BLaER1 treated with 17β-estradiol and CSF1 and Interleukin-3, amounts not matched to agents 10 nM and 100 nM (cell line): ENCODE results near the gene FAM177A1.
A peak's percentile ranks its signal among the peaks of the same experiment; 100 is the strongest.
"Not testable (repeated sequence)": the region's sequence is repeated elsewhere in the genome, so short reads cannot be mapped to it uniquely, and the experiment has no call there.

Source experiments
- H3K27ac ChIP-seq, 11 experiments: shearing (Covaris generic); formaldehyde crosslinking; 2 replicates each; pipeline ENCODE4 v1.8.1; 2022
- H3K27me3 ChIP-seq, 11 experiments: shearing (Covaris generic); formaldehyde crosslinking; 2 replicates each; pipeline ENCODE4 v1.8.1; 2022
- H3K36me3 ChIP-seq, 11 experiments: shearing (Covaris generic); formaldehyde crosslinking; 2 replicates each; pipeline ENCODE4 v1.8.1; 2022
- H3K4me1 ChIP-seq, 10 experiments: shearing (Covaris generic); formaldehyde crosslinking; 2 replicates each; pipeline ENCODE4 v1.8.1; 2022
- H3K4me2 ChIP-seq, 11 experiments: shearing (Covaris generic); formaldehyde crosslinking; 2 replicates each; pipeline ENCODE4 v1.8.1; 2022
- H3K4me3 ChIP-seq, 10 experiments: shearing (Covaris generic); formaldehyde crosslinking; 2 replicates each; pipeline ENCODE4 v1.8.1; 2022
- H3K9ac ChIP-seq, 11 experiments: shearing (Covaris generic); formaldehyde crosslinking; 2 replicates each; pipeline ENCODE4 v1.8.1; 2022
- H3K9me3 ChIP-seq, 11 experiments: shearing (Covaris generic); formaldehyde crosslinking; replicated peaks in 1 of 11; 2 replicates each; pipeline ENCODE4 v1.8.1; 2022
- H4K20me1 ChIP-seq, 11 experiments: shearing (Covaris generic); formaldehyde crosslinking; 2 replicates each; pipeline ENCODE4 v1.8.1; 2022
- Cebpa-rat ChIP-seq, 11 experiments: shearing (Covaris generic); IDR thresholded peaks; 2 replicates each; pipeline ENCODE4 v1.8.1; 2022

Gene FAM177A1

DNA sequence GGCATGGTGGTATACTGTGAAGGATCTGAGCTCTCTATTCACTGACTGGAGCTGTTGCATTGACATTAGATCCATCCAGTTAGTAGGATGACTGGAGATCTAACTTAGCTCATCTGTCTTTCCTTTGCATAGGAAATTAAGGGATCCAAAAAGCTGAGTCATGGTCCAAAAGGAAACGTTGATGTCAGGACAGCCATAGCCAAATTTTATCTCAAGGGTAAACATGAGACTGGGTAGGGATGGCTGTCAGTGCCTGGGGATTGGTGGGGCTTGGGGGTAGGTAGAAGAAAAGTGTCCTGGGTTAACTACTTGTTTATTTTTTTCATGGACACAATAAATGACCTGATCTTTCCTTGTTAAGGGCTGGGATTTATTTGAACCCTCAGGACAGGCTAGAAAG lies 4.6 kb downstream of the FAM177A1 start:
- no peak for TF ChIP-seq Cebpa-rat (IDR thresholded peaks at IDR 0.05)
- Histone ChIP-seq H3K27ac (no peak overlapping the region; a peak in 1 of 22 replicates), H3K9ac (no peak overlapping the region), H4K20me1 (no peaks in the 10 kb centered on the region), H3K4me3 (no peak overlapping the region), H3K27me3 (no peaks in the 10 kb centered on the region), H3K9me3 (no peaks in the 10 kb centered on the region), H3K4me2 (peak overlapping the region in 4 of 11 experiments; percentile 5 to 26 (median 22); a peak in 3 of 22 replicates), H3K4me1 (peaks cover 10 to 31% (median 15%) of the 10 kb centered on the region in 10 experiments), H3K36me3 (peaks cover 10 to 58% (median 29%) of the 10 kb centered on the region in 11 experiments; a peak in 20 of 22 replicates)

DNA sequence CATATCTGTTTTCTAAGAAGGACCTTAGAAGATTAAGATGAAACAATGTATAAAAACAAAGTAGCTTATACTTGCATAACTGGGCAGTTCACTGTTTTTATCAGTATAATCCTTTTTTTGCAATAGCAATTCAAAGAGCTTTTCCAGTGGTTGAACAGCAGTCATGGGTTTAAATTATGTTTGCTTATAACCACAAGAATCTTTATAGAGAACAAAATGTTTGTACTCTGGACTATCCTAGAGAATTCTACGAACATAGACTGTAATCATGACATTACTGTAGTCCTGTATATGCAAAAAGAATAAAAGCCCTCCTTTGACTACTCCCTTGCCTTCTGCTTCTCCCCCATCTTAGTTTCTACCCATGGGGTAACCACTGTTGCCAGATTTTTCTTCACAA lies 5.7 kb downstream of the FAM177A1 start:
- Histone ChIP-seq H3K9me3 (no peaks in the 10 kb centered on the region), H3K4me1 (peaks cover 9 to 30% (median 14%) of the 10 kb centered on the region in 10 experiments), H3K27ac (no peak overlapping the region), H3K4me3 (no peak overlapping the region), H3K9ac (no peak overlapping the region), H3K27me3 (no peaks in the 10 kb centered on the region), H4K20me1 (no peaks in the 10 kb centered on the region), H3K4me2 (no peak overlapping the region), H3K36me3 (peaks cover 13 to 70% (median 33%) of the 10 kb centered on the region in 11 experiments; a peak in 20 of 22 replicates)
- no peak for TF ChIP-seq Cebpa-rat (IDR thresholded peaks at IDR 0.05)

DNA sequence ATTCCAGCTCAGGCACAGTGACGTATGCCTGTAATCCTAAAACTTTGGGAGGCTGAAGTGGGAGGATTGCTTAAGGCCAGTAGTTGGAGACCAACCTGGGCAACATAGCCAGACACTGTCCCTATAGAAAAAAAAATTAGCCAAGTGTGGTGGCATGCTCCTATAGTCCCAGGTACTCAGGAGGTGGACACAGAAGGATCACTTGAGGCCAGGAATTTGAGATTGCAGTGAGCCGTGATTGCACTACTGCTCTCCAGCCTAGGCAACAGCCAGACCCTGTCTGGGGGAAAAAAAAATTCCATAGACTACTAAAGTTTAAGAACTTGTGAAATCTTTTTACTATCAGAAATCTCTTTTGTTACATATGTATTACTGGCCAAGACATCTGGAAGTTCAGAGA lies 6.6 kb downstream of the FAM177A1 start:
- Histone ChIP-seq H3K4me1 (peaks cover under 1 to 23% (median 5%) of the 10 kb centered on the region in 10 experiments; a peak in 15 of 20 replicates), H3K4me2 (no peak overlapping the region), H3K27me3 (no peaks in the 10 kb centered on the region), H3K9me3 (no peaks in the 10 kb centered on the region), H3K36me3 (peaks cover 17 to 78% (median 42%) of the 10 kb centered on the region in 11 experiments; a peak in 21 of 22 replicates), H3K4me3 (no peak overlapping the region), H4K20me1 (no peaks in the 10 kb centered on the region), H3K27ac (no peak overlapping the region), H3K9ac (no peak overlapping the region)
- TF ChIP-seq Cebpa-rat (IDR thresholded peaks at IDR 0.05), result no peak

DNA sequence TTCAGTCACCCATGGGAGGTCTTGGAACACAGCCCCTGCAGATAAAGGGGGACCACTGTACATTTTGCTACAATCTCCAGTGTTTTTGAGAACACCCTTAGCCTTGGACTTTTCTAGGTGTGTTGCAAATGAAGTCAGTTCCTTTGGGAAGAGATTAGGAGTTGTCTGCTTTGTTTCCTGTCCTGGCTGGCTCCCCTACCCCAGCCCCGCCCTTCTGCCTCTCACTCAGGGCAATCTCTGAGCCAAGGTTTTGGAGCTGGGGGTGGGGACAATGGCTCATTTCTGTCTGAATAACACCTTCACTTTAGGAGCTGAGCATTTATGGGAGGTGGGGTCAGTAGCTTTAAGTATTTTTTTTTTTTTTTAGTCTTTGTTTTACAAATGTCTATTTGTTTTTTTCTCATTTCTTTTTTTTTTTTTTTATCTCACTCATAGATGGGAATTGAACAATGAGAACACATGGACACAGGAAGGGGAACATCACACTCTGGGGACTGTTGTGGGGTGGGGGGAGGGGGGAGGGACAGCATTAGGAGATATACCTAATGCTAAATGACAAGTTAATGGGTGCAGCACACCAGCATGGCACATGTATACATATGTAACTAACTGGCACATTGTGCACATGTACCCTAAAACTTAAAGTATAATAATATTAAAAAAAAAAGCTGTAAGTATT lies 15.2 kb downstream of the FAM177A1 start:
- H3K9ac ChIP-seq, H3K27me3 ChIP-seq, H3K9me3 ChIP-seq, H4K20me1 ChIP-seq, H3K27ac ChIP-seq, H3K4me3 ChIP-seq, H3K4me2 ChIP-seq, H3K4me1 ChIP-seq: not testable (repeated sequence)
- H3K36me3 ChIP-seq, result peaks cover 21 to 84% (median 41%) of the 10 kb centered on the region in 11 experiments

DNA sequence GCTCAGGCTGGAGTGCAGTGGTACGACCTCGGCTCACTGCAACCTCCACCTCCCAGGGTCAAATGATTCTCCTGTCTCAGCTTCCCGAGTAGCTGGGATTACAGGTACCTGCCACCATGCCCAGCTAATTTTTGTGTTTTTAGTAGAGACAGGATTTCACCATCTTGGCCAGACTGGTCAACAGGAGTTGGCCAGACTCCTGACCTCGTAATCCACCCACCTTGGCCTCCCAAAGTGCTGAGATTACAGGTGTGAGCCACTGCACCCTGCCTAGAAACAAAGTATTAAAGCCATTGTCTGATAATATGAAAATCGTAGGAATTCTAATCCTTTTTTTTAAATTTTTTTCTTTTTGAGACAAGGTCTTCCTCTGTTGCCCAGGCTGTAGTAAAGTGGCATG lies 19.7 kb downstream of the FAM177A1 start:
- H3K9ac ChIP-seq, H3K9me3 ChIP-seq, H3K4me2 ChIP-seq, H3K27ac ChIP-seq, H4K20me1 ChIP-seq, H3K4me1 ChIP-seq, H3K27me3 ChIP-seq, H3K4me3 ChIP-seq: not testable (repeated sequence)
- H3K36me3 ChIP-seq, result peaks cover 15 to 81% (median 28%) of the 10 kb centered on the region in 11 experiments; a peak in 19 of 22 replicates

DNA sequence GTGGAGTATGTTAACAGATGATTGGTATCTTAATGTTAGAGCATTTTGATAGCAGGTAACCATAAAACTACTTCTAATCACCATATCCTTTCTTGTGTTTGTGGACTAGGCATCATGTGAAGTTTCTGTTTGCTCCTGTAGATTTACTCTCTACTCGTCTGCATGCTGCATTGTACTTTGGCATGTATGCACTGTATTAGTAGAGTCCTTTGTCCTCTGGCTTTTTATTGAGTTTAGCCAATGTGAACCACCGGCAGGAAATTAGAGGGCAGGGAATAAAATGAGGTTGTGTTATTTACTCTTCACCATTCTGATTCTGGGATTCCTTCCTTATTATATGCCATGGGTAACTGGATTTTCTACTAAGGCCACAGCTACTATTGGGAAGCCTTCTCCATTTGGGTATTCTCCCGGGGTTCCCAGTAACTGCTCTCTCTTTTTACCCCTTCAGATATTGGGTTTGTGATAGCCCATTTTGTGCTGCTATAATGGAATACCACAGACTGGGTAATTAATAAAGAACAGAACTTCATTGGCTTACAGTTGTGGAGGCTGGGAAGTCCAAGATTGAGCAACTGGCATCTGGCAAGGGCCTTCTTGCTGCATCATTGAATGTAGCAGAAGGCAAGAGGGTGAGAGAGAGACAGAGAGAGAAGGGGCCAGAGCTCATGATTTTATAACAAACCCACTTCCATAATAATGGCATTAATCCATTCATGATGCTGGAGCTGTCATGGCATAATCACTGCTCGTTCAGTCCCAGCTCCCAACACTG lies 22.4 kb downstream of the FAM177A1 start:
- H3K9ac ChIP-seq, result no peak overlapping the region
- H3K36me3 ChIP-seq, result peaks cover 9 to 71% (median 23%) of the 10 kb centered on the region in 11 experiments; a peak in 19 of 22 replicates
- TF ChIP-seq Cebpa-rat (IDR thresholded peaks at IDR 0.05), result no peak
- no peak overlapping the region for H3K4me3 ChIP-seq
- H3K4me1 ChIP-seq, result peaks cover 0 to 10% (median 0%) of the 10 kb centered on the region in 10 experiments; a peak in 2 of 20 replicates
- H4K20me1 ChIP-seq, result no peaks in the 10 kb centered on the region
- H3K9me3 ChIP-seq, result 0 out of 22 replicates have a peak, but pooled peaks cover 0 to 2% (median 0%) of the 10 kb centered on the region in 11 experiments
- no peak overlapping the region for H3K4me2 ChIP-seq
- no peaks in the 10 kb centered on the region for H3K27me3 ChIP-seq
- H3K27ac ChIP-seq, result no peak overlapping the region

DNA sequence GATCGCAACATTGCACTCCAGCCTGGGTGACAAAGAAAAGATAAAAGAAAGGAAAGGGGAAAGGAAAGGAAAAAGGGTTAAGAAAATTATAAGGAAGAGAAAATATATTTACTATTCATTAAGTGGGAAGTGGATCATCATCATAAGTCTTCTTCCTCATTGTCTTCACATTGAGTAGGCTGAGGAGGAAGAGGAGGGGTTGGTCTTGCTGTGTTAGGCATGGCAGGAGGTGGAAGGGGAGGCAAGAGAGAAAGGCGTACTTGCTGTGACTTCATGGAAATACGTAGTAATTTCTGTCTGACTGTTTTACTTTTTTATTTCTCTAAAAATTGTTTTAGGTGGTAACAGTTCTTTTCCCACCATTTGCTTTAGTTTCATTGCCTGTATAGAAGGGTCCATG lies 26.2 kb downstream of the FAM177A1 start:
- peak overlapping the region in 1 of 11 experiments; percentile 17; a peak in 1 of 22 replicates for H3K4me2 ChIP-seq
- no peaks in the 10 kb centered on the region for H4K20me1 ChIP-seq
- H3K27me3 ChIP-seq, result no peaks in the 10 kb centered on the region
- peaks cover 0 to 10% (median 0%) of the 10 kb centered on the region in 10 experiments; a peak in 2 of 20 replicates for H3K4me1 ChIP-seq
- H3K9me3 ChIP-seq, result 0 out of 22 replicates have a peak, but pooled peaks cover 0 to 3% (median 0%) of the 10 kb centered on the region in 11 experiments
- peaks cover 21 to 70% (median 31%) of the 10 kb centered on the region in 11 experiments; a peak in 20 of 22 replicates for H3K36me3 ChIP-seq
- TF ChIP-seq Cebpa-rat (IDR thresholded peaks at IDR 0.05), result no peak
- H3K27ac ChIP-seq, result no peak overlapping the region
- no peak overlapping the region for H3K4me3 ChIP-seq
- no peak overlapping the region for H3K9ac ChIP-seq

DNA sequence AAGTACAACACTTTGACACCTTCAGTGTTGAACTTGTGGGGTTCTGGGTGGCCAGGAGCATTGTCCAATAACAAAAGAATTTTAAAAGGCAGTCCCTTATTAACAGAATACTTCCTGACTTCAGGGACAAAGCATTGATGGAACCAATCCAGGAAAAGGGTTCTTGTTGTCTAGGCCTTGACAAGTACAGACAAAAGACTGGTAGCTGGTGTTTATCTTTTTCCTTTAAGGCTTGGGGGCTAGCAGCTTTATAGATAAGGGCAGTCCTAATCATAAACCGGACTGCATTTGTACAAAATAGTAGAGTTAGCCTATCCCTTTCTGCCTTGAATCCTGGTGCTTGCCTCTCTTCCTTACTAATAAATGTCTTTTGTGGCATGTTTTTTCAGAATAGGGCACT lies 27.4 kb downstream of the FAM177A1 start:
- H3K27ac ChIP-seq, result no peak overlapping the region
- H3K4me1 ChIP-seq, result peaks cover 0 to 10% (median 0%) of the 10 kb centered on the region in 10 experiments; a peak in 2 of 20 replicates
- no peak overlapping the region for H3K9ac ChIP-seq
- no peak overlapping the region for H3K4me3 ChIP-seq
- 0 out of 22 replicates have a peak, but pooled peaks cover 0 to 3% (median 0%) of the 10 kb centered on the region in 11 experiments for H3K9me3 ChIP-seq
- H3K4me2 ChIP-seq, result no peak overlapping the region
- TF ChIP-seq Cebpa-rat (IDR thresholded peaks at IDR 0.05), result no peak
- H4K20me1 ChIP-seq, result no peaks in the 10 kb centered on the region
- H3K36me3 ChIP-seq, result peaks cover 19 to 69% (median 33%) of the 10 kb centered on the region in 11 experiments; a peak in 20 of 22 replicates
- no peaks in the 10 kb centered on the region for H3K27me3 ChIP-seq

DNA sequence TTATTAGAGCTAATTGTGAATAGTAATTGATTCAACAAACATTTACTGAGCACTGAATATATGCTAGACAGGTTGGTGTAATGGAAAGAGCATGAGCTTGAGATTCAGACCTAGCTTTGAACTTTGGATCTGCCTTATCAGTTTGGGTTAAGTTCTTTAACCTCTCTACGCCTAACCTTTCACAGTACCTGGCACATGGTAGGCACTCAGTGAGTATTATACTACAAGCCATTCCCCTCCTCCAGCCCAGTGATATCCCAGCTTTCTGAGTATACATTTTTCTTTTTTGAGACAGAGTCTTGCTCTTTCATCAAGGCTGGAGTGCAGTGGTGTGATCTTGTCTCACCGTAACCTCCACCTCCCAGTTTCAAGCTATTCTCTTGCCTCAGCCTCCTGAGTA lies 32.0 kb downstream of the FAM177A1 start:
- 0 out of 22 replicates have a peak, but pooled peaks cover 0 to 3% (median 0%) of the 10 kb centered on the region in 11 experiments for H3K9me3 ChIP-seq
- no peak overlapping the region for H3K27ac ChIP-seq
- TF ChIP-seq Cebpa-rat (IDR thresholded peaks at IDR 0.05), result no peak
- no peaks in the 10 kb centered on the region for H3K4me1 ChIP-seq
- peaks cover 29 to 86% (median 58%) of the 10 kb centered on the region in 11 experiments for H3K36me3 ChIP-seq
- no peaks in the 10 kb centered on the region for H4K20me1 ChIP-seq
- no peak overlapping the region for H3K4me3 ChIP-seq
- no peak overlapping the region for H3K4me2 ChIP-seq
- H3K27me3 ChIP-seq, result no peaks in the 10 kb centered on the region
- H3K9ac ChIP-seq, result no peak overlapping the region
